GM08714 (cell line): ENCODE results near the gene GADD45GIP1.

Experiments used
- H3K4me3 ChIP-seq: fragments of 200-500 bp; sonication (Bioruptor generic); 2 replicates; pipeline ENCODE4 v1.5.1; 2014; ENCODE audit warnings: mild to moderate bottlenecking, low read length, inconsistent platforms
- ZNF274 ChIP-seq: IDR thresholded peaks from 2 replicates; pipeline ENCODE4 v1.6.1; 2012; ENCODE audit warnings: mild to moderate bottlenecking, low read depth, low read length

The GADD45GIP1 gene

GRCh38 chr19:12994701-12995595 is 37.9 kb upstream of the GADD45GIP1 start, which contains the start of gene NFIX:
Gene NFIX (plus strand): TSS chr19:12995475. CDS start chr19:12995838, 363 bp downstream.
- no peak for TF ChIP-seq ZNF274
- peak within 1 kb of the TSS; percentile 53; the same call in 1 of the 2 replicates for H3K4me3 ChIP-seq

GRCh38 chr19:12993562-12993961 is 36.5 kb upstream of the GADD45GIP1 start:
- H3K4me3 ChIP-seq: no peak overlapping the region
- TF ChIP-seq ZNF274: no peak

- H3K4me3 ChIP-seq: no peak overlapping the region
- no peak for TF ChIP-seq ZNF274
Measured at GRCh38 chr19:12992729-12993128, 35.7 kb upstream of the GADD45GIP1 start.

- no peak overlapping the region for H3K4me3 ChIP-seq
- no peak for TF ChIP-seq ZNF274
Measured at GRCh38 chr19:12991296-12991695, 34.3 kb upstream of the GADD45GIP1 start.

- no peak for TF ChIP-seq ZNF274
- no peak overlapping the region for H3K4me3 ChIP-seq
Measured at GRCh38 chr19:12990853-12991252, 33.8 kb upstream of the GADD45GIP1 start.

GRCh38 chr19:12990431-12990830 is 33.4 kb upstream of the GADD45GIP1 start:
- no peak for TF ChIP-seq ZNF274
- H3K4me3 ChIP-seq: no peak overlapping the region

- H3K4me3 ChIP-seq: no peak overlapping the region
- no peak for TF ChIP-seq ZNF274
Measured at GRCh38 chr19:12987781-12988180, 30.8 kb upstream of the GADD45GIP1 start.

- no peak for TF ChIP-seq ZNF274
- H3K4me3 ChIP-seq: no peak overlapping the region
Measured at GRCh38 chr19:12987190-12987589, 30.2 kb upstream of the GADD45GIP1 start.

GRCh38 chr19:12986726-12987125 is 29.7 kb upstream of the GADD45GIP1 start:
- H3K4me3 ChIP-seq: no peak overlapping the region
- TF ChIP-seq ZNF274: no peak

- H3K4me3 ChIP-seq: no peak overlapping the region
- no peak for TF ChIP-seq ZNF274
Measured at GRCh38 chr19:12985049-12985776, 28.2 kb upstream of the GADD45GIP1 start.

GRCh38 chr19:12984683-12985048 is 27.6 kb upstream of the GADD45GIP1 start:
- H3K4me3 ChIP-seq: no peak overlapping the region
- no peak for TF ChIP-seq ZNF274

GRCh38 chr19:12984143-12984627 is 27.2 kb upstream of the GADD45GIP1 start:
- no peak overlapping the region for H3K4me3 ChIP-seq
- TF ChIP-seq ZNF274: no peak

- no peak for TF ChIP-seq ZNF274
- no peak overlapping the region; the same call in 1 of the 2 replicates for H3K4me3 ChIP-seq
Measured at GRCh38 chr19:12983542-12984142, 26.6 kb upstream of the GADD45GIP1 start.

GRCh38 chr19:12983091-12983490 is 26.1 kb upstream of the GADD45GIP1 start:
- no peak overlapping the region; the same call in 1 of the 2 replicates for H3K4me3 ChIP-seq
- TF ChIP-seq ZNF274: no peak
